HG03469 (cell line): Measurements from ENCODE around the gene ASCL3.
"Not testable (repeated sequence)": the region's sequence is repeated elsewhere in the genome, so short reads cannot be mapped to it uniquely, and the experiment has no call there.

Experiments used
- ATAC-seq: cut with Tn5 transposase; IDR thresholded peaks from one replicate; pipeline ENCODE4 v1.9.1; 2021; ENCODE audit warnings: mild to moderate bottlenecking, moderate library complexity, moderate number of reproducible peaks; ENCODE audit not compliant: unreplicated experiment

The ASCL3 gene, protein sequence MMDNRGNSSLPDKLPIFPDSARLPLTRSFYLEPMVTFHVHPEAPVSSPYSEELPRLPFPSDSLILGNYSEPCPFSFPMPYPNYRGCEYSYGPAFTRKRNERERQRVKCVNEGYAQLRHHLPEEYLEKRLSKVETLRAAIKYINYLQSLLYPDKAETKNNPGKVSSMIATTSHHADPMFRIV

DNA sequence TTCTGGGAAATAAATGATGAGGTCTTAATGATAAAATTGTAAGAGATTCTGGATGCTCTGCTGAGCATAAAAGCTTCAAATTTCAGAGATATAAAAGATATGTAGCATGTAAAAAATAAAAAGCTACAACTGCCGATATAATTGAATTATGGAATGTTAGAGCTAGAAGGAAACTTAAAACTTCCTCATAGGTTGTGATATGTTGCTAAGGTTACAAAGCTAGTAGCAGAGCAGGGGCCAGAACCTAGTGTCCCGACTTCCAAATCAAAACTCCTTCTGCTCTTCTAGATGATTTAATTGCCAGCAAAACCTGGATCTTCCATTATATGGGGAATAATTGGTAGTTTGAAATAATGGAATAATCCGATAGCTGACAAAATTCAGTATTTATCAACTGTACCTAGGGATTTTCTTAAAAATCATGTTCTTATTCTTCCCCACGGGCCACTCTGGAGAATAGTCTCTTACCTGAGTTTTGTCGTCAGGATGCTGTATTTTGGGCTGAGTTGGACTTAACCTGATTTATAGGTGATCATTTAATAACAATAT, at the start of gene ASCL3:
Gene ASCL3, minus strand, starts transcription at position 499 of the 549 bp plus-strand sequence. CDS start 4,855 bp downstream, outside the sequence.
- ATAC-seq: no peak

DNA sequence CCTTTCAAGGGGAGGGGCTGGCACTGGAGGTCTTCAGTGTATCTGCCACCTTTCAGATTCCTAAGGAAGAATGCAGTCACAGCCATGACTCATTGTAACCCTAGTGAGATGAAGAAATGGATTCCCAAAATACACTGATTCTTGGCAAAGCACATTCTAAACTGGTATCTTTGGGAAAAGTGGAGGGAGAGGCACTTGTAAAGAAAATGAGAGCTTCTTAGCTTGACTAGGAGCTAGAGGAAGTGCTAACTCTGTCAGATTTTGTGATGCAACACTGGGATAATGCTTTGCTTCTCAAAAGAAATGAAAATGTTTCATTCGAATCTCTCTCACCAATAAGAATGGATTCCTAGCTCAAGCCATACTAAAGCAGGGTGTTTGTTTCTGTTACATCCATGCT, 46.6 kb upstream of the ASCL3 start:
- no peak for ATAC-seq

DNA sequence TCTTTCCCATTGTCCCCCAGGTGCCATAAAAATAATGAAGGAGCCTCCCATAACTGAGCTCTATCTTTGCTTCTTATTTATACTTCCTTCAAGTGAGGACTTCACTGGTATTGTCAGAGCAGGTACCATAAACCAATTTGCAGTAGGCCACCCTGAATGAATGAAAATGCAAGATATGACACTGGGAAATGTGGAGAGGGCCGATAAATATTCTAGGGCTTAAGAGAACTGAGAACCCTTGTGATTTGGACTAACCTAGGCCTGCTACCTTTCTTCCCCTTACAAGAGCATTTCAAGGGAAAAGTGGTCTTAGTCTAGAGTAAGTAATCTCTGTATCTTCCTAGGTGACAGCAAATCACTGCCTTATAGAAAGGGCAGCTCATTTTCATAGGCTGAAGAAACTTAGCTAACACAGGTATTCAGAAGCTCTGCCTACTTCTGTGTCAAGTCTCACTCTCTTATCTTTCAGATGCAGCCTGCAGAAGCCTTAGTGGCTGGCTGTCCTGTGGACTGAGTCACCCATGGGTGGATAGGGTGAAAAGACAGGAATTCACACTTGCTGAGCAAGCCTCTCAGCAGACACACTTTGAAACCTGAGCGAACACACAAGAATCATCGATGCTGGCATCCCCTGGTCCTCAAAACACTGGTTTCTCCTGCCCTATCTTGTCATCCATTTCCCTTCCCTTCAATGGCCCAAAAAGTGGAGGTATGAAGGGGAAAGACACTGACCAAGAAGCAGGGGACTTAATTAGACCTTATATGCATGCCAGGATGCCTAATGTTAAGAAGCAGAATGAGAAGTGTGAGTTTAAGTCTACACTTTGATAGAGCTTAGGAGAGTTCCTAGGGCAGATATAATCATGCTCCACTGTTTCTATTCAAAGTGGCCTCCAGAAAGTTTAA, 45.8 kb upstream of the ASCL3 start:
- no peak for ATAC-seq

DNA sequence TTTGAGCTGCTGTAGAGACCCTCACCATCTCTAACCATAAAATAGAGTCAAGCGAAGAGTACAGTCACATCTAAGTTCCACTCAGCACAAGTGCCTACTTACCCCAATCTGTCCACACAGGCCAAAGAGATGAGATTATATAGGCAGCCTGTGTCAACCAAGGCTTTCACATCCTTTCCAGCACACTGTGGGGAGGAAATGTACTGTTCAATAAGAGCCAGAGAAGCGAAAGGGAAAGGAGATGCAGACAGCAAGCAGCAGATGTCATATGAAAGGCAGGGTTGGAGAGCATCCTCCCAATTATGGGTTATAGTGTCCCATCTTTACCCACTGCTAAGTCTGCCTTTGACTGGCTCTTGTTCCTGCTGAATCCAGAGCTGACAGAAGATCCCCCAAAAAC, 44.6 kb upstream of the ASCL3 start:
- ATAC-seq: no peak

DNA sequence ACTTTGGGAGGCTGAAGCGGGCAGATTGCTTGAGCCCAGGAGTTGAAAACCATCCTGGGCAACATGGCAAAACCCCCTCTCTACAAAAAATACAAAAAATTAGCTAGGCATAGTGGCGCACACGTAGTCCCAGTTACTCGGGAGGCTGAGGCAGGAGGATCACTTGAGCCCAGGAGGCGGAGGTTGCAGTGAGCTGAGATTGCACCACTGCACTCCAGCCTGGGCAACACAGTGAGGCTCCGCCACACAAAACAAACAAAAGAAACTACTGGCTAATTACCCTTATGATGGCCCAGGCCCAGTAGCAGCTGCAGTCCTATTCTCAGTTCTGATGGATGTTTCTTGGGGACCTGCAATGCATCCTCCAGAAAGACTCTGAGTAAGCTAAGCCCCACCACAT, 44.0 kb upstream of the ASCL3 start:
- ATAC-seq: not testable (repeated sequence)

DNA sequence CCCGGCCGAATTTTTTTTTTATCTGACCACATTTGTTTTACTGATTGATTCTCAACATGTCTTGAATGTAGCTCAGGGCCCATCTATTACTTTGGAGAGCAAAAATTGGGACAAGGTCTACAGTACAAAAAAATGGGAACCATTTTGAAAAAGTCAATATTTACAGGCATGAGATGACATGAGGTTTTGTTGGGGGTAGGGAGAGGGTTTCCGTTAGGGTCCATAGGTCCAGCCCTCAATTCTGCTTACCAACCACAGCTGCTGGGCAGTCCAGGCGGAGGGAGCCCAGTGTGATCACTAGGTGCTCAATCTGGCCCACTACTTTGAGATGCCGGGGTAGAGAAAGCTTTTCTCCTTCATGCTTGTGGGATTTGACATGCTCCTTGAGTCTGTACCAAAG, 42.6 kb upstream of the ASCL3 start:
- ATAC-seq: no peak

DNA sequence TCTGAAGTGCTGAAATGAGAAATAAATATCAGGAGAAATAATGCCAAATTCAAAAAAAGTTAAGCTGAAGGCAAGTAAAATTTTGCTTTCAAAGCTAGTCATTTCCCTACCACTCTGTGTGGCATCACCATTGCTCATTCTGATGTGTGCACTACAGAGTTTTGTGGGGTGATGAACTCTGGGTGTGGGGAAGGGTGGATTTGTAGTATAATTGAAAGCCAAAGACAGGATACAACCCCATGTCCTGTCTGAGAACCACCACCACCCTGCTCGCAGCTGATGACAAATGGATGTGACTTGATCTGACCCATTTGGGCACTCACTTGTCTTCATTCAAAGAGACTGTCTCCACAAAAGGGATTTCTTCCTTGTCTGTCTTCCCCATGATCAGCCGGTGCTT, 40.7 kb upstream of the ASCL3 start:
- no peak for ATAC-seq

DNA sequence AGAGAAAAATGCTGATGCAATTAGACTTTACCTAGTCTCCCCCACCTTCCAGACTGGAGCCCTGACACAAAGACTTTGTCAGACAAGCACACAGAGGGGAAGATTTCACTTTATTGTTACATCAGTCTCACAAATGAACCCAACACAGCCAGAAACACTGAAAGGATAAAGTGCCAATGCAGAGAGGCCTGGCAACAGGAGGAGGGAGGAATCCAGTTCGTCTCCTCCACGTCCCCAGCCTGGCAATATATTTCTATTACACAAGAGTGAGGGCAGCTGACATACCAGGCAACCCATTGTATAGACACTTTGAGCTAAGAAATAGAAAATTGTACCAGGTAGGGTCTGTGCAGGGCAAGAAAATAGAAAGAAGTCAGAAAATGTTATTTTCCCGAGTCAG, 37.7 kb upstream of the ASCL3 start:
- no peak for ATAC-seq

DNA sequence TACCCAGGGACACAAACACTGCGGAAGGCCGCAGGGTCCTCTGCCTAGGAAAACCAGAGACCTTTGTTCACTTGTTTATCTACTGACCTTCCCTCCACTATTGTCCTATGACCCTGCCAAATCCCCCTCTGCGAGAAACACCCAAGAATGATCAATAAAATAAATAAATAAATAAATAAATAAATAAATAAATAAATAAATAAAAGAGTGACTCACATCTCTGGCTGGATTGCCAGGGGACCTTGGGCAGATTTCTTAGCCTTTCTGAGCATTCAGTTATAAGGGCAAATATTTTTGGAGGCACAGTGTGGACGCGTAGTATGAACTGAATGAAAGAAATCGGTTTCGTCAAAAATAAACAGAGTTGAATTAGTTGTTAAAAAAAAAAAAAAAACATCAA, 36.5 kb upstream of the ASCL3 start:
- not testable (repeated sequence) for ATAC-seq

DNA sequence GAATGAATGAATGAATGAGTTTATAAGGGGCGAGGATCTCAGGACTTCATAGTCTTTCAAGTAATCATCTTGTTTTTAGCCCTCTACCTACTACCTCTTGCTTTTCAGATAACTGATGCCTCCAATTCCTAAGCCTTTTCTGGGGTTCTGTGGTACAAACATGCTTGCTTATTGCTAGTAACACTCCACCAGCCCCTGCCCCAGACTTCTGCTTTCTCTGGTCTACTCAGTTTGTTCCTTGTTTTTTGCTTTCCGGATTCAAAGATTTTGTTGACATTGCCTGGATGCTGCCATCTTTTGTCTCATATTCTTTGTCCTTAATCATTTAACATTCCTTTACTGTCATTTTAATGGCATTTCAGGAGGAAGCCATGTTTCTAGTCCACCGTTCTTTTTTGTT, 30.3 kb upstream of the ASCL3 start:
- ATAC-seq: no peak

DNA sequence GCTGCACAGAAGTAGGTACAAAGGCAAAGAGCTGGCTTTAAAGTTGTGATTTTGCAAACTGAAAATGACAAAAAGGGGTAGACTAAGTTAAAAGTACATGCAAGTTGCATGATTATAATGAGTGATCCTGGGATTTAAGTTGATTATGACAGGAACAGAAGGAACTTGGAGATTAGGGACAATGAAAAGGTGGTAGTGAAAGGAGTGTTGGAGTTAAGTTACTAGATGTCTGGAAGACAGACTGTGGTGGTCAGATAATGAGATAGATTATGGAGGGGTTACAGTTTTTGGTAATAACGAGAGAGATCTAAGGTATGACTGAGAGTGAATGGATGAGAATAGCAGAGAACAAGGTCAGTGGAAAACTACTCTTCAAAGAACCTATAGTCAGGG, 29.1 kb upstream of the ASCL3 start:
- no peak for ATAC-seq

DNA sequence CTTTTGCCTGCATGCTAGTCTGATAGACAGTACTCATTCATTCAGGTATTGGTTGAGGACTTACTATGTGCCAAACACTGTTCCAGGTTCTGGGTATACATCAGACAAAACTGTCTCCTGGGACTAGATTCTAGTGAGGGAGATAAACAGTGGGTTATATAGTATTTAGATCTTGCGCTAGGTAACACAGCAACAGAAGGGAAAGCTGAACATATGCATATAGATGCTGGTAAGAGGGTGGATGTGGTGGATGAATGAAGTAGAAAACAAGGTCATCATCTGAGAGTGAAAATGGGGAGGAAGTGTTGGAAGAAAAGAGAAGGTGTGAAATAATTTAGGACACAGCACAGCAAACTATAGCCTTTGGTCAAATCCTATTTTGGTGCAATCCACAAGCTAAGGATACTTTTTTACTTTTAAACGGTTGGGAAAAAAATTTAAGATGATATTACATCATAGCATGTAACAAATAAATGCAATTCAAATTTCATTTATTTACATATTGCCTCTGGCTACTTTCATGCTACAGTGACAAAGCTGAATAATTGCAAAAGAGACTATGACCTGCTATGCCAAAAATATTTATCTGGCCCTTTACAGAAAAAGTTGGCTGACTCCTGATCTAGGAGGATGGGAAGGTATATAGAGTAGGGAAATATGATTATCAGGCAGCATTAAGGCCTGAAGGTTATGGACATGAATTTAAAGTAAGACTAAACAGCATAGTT, 28.5 kb upstream of the ASCL3 start:
- no peak for ATAC-seq

DNA sequence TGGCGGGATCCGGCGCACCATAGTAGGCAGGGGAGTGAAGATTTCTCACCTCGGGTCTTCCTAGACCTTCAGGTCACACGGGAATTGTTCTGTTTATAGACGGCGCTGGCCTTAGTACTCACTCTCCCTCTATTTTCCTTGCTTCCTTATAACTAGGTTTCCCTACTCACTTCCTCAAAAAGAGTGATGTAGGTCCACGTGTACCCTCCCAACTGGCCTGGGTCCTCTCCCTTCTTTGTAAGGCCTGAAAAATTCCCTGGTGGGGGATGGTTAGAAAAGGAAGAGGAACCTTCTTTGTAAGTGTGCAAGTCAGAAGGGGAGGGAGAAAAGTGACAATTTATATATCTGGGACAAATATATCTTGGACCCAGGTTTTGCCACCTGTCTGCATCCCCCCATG, 24.4 kb upstream of the ASCL3 start:
- no peak for ATAC-seq

DNA sequence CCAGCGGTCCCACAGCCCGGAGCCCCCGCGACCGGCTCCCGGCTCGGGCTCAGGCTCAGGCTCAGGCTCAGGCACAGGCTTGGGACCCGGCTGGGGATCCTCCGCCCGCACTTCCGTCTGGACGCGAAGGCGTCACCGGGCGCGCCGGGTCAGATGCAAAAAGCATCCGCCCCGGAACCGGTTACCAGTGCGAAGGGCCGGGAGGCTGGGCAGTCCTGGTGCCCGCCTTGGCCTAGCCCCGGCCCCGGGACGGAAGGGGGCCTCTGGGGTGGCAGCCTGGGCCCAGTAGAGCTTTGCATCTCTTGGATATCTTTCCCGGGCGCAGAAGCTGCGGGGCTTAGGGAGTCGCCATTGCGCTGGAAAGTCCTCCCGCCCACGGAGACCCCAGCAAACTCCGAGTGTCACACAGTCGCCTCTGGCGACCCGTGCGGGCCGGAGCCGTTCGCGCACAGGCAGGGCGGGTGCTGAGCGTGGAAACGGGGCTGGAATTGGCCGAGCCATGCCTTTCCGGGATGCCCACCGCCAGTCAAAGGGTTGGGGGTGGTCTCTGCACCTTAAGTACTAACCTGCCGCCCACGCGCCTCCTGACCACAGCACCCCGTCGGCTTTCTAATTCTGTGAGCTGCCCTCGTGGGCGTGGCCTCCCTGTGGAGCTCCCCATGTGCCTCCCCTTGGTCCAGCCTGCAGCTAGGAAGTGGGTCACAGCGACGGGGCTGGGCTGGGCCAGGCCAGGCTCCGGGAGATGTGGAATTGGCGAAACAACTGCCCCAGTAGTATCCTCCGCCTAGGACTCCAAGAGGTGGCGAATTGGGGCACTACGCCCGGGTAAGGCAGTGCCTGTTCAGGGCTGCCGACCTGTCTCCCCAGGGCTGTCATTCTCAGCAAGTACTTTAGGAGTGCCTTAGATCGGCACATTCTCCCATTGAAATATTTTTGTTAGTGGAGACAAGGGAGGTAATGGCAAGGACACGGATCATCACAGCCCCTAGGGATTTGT, 21.8 kb upstream of the ASCL3 start, which contains the start of gene TMEM9B:
Gene TMEM9B, minus strand, starts transcription at position 119 of the 997 bp plus-strand sequence. CDS start 129 bp downstream, outside the sequence.
- ATAC-seq: peak; percentile 59

DNA sequence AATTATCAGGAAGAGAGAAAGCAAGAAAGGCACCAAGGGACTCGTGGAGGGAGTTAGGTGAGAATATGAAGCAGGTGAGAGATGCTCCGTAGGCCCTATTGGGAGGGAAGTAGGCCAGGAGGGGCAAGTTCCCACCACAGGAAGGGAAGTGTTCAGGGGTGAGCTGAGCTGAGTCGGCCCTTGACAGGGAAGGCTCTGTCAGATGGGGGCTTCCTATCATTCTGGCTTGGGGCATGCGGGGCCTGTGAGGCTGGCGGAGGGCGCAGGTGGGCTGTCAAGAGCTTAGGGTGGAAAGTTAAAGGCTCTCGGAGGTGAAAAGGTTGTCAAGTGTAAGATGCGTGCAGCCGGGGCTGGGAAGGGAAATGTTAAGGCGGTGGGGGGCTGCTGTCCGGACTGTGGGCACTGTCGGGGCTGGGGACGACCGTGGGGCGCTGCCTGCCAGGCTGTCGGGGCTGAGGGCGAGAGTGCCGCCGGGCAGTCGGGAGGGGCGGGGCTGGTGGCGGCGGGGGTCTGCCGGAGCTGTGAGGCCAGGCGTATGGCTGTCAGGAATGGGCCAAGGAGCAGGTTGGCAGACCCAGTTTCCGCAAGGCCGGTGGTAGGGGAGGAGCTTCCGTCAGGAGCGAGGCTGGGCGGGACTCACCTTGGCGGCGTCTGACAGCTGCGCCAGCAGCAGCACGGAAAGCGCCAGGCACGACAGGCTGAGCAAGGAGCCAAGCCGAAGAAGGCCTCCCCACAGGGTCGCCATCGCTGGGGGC, 20.9 kb upstream of the ASCL3 start:
- ATAC-seq: peak; percentile 34

DNA sequence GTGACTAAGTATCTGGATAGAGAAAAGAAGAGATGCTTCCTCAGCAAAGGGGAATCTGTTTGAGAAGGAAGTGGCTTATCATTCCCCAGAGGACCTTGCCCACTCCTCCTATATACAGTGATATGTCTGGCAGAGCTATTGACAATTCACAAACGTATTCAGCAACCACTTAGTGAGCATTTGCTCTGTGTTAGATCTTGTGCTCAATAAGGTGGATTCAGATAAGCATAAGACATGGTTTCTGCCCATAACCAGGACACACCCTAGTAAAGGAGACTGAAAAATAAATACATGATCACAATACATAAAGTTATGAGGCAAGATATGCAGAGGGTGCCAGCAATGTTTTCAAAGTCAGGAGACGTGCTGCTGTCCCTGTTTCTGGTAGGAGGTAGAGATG, 20.0 kb upstream of the ASCL3 start:
- ATAC-seq: no peak

DNA sequence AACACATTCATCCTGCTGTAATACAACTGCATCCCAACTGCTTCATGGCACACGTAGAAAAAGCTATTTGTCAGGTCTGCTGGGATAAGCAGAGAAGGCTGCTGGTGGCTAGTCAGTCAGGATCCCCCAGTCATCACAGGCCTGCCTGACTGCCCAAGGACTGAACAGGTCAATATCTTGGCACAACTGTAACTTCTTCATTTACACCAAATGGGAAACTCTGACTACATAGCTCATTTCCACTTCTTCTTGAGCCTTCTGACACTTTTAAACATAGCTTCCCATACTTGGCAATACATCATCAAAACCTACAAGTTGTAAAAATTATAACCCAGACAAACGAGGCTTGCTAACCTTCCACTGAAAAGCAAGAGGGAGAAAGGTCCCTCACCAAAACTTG, 18.6 kb upstream of the ASCL3 start:
- no peak for ATAC-seq

DNA sequence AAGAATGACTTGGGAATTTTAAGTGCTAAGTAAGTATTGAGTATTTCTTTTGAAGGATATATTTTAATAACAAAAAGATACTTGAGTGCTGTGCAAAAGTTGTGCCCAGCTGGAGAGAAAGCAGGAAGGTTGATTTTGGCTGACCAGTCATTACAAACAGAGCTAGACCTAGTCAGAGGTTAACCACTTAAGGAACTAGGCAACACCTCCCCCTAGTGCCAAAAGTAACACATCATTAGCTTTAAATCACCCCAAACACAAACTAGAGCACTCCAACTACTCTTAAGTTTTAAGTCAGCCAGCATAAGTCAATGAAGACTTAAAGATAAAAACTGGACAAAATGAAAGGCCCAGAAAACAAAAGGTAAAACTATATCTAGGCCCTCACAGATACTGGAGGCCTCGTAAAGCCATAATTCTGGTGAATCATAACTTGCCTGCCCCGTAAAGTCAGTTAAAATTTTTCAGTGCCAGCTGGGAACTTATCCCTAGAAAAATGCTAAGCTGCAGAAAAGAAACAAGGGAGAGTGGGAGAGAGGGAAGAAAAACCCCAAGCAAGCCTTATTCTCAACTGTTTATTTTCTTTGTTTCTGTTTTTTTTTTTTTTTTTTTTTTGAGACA, 16.8 kb upstream of the ASCL3 start:
- peak; percentile 44 for ATAC-seq

DNA sequence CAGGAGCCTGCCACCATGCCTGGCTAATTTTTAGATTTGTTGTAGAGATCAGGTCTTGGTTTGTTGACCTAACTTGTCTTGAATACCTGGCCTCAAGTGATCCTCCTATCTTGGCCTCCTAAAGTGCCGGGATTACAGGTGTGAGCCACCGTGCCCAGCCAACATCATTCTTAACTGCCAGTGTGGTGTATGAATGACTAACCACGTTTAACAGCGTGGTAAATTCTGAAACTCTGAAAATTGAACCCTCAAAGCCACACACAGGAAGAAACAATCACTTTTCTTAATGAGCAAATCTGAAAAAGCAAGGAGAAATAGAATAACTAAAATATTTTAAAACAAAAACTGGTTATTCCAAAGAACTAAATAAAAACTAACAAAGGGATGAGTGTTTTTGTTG, 14.0 kb upstream of the ASCL3 start:
- ATAC-seq: no peak
